ENCODE data around the gene DOK7.

GRCh38 chr4:3501126-3501824, 38.2 kb downstream of the DOK7 start:
- TF ChIP-seq CTCF (IDR thresholded peaks at IDR 0.05) (no peak), POLR2A (IDR thresholded peaks at IDR 0.05) (no peak)

Measured in breast epithelium (tissue), 3 donors.